ENCODE data around the gene DNAAF8. TPM values are rescaled to one million over a fixed set of nuclear protein-coding genes. Genes with fewer than 3 reads are reported as not detected.

Gene DNAAF8
- polyA plus RNA-seq, 1 of the 3 experiments (the other 2 are of a cell fraction), result 3.1 TPM

DNA sequence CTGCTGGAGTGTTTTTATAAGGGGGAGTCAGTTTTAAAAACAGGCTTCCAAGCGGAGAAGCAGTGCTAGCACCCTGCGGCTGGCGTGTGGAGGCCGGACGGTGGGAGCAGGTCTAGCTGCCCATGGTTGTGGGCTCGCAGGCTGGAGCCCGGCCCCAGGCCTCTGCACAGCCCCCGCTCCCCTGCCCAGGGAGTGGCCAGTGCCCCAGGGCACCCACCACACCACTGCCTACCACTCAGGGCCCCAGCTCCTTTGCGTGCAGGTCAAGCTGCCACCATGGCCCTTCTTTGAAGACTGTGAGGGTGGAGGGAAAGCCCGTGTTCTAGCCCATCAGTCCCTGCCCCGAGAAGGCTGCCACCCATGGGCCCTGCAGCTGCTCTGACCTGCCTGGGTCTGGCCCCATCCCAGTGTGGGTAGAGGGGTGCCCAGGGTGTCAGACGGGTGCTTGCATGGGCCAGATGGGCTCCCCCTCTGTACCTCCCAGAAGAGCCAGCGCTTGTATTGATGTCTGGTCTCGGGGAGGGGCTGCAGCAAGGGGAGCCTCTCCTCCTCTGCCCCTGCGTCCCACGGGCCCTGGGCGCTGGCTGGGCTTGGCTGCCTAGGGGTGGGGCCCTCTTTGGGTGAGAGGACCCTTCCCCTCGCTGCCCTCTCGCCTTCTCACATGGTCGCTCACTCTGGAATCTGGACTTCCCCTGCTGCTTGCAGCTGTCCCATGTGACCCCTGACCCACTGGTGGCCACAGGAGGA is 42.5 kb upstream of the DNAAF8 start:
- 98% methylated on average over 8 of the region's 20 CpGs for WGBS (ENCODE audit: low lambda C conversion rate)
- no peaks in the 10 kb centered on the region for H3K9me2 ChIP-seq

DNA sequence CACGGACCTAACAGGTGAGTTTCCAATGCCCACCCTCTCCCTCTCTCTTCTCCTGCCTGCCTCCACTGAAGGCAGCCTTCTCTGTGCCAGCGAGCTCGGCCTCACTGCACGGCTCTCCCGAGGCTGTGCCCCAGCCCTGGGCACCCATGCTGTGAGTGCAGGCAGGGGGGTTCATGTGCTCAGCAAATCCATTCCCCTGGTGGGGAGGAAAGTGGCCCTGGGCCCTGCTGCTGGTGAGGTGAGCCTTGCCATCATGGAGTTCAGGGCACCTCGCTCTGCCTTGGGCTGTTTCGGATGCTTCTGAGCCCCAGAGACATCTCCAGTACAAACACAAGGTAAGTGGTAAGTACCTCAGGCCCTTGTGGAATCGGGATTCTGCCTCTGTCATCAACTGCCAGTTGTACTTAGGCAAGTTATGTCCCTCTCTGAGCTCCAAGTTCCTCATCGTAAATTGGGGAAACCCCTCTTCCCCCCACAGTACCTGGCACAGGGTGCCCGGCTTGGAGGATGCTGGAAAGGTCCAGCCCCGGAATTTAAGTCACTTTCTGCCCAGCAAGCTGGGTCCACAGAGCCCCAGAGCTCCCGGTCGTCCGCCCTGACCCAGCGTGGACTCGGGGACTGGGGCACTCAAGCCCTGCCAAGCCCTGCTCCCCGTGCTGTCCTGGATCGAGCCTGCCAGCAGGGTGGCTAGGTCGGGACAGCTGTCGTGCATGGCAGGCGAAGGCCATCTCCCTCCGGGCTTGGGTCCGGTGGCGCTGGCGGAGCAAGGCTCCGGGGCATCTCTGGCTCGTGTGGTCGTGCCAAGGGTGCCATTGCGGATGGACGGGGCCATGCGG is 41.7 kb upstream of the DNAAF8 start:
- H3K9ac ChIP-seq, result no peak overlapping the region; the same call in 1 of the 2 replicates
- no peaks in the 10 kb centered on the region for H4K20me1 ChIP-seq (ENCODE audit: insufficient read depth)
- no peak overlapping the region for H2AFZ ChIP-seq (ENCODE audit: low read depth)
- 21% methylated on average over 22 of the region's 31 CpGs for WGBS (ENCODE audit: low lambda C conversion rate)
- peak overlapping the region; percentile 87 for H3K4me2 ChIP-seq
- peak; percentile 78 for DNase-seq
- H3K36me3 ChIP-seq (replicated peaks in 1 of 2; ENCODE audit: control insufficient read depth in 1 of 2, insufficient read depth in 2 of 2, low read length in 1 of 2), result peaks cover 7 to 37% of the 10 kb centered on the region in 2 experiments
- peak overlapping the region; percentile 91 to 97 for H3K4me3 ChIP-seq (ENCODE audit: low read depth in 2 of 2, low read length in 1 of 2)
- TF ChIP-seq FOXM1 (IDR thresholded peaks at IDR 0.05; ENCODE audit: low read depth) (no peak), CHD2 (IDR thresholded peaks at IDR 0.05; ENCODE audit: low read length, partially characterized antibody) (no peak), MEF2A (IDR thresholded peaks at IDR 0.05; ENCODE audit: borderline replicate concordance, low read depth) (no peak), RCOR1 (IDR thresholded peaks at IDR 0.05; ENCODE audit: low read length) (no peak), FOSL2 (IDR thresholded peaks at IDR 0.05; ENCODE audit: borderline replicate concordance, low read depth) (no peak), YY1 (IDR thresholded peaks at IDR 0.05; ENCODE audit: low read depth) (no peak), EP300 (IDR thresholded peaks at IDR 0.05; ENCODE audit: borderline replicate concordance in 1 of 2, low read depth in 1 of 2, low read length in 1 of 2) (no peak)
- peak overlapping the region; percentile 26 to 67; a peak in 3 of 4 replicates for H3K27ac ChIP-seq (ENCODE audit: low read depth in 2 of 2, low read length in 1 of 2)
- peaks cover 0 to 26% of the 10 kb centered on the region in 2 experiments; a peak in 1 of 4 replicates for H3K4me1 ChIP-seq (ENCODE audit: control insufficient read depth in 1 of 2, insufficient read depth in 2 of 2, low read depth in 1 of 2, low read length in 1 of 2)
- ChIA-PET CTCF (interaction anchor here (1.5 to 1.7 kb wide), 2 partner anchors 13 to 244 kb away, joined by 5 to 7 read pairs; partner anchors contain the start of gene PPL), POLR2A (interaction anchor here (0.6 to 1.5 kb wide), 5 partner anchors 12 to 100 kb away, joined by 3 to 5 read pairs (median 3); partner anchors contain the start of genes ANKS3 and DNAAF8)
- peaks cover 11% of the 10 kb centered on the region; the same call in 1 of the 2 replicates for H3K79me2 ChIP-seq (ENCODE audit: insufficient read depth)
- H3K9me3 ChIP-seq, result no peaks in the 10 kb centered on the region
- H3F3A ChIP-seq (replicated peaks; ENCODE audit: insufficient read depth), result peaks cover 17% of the 10 kb centered on the region
- H3K27me3 ChIP-seq (ENCODE audit: insufficient read depth), result no peaks in the 10 kb centered on the region
- H3K9me2 ChIP-seq, result no peaks in the 10 kb centered on the region

More for the DNA sequence above, 42.5 kb upstream of the DNAAF8 start:
- Histone ChIP-seq H3K36me3 (replicated peaks in 1 of 2; ENCODE audit: control insufficient read depth in 1 of 2, insufficient read depth in 2 of 2, low read length in 1 of 2) (peaks cover 7 to 28% of the 10 kb centered on the region in 2 experiments), H3K4me1 (ENCODE audit: control insufficient read depth in 1 of 2, insufficient read depth in 2 of 2, low read depth in 1 of 2, low read length in 1 of 2) (peaks cover 0 to 26% of the 10 kb centered on the region in 2 experiments; a peak in 1 of 4 replicates), H3K4me2 (peak overlapping the region; percentile 87; the same call in 1 of the 2 replicates), H3K9me3 (no peaks in the 10 kb centered on the region), H2AFZ (ENCODE audit: low read depth) (no peak overlapping the region), H3F3A (replicated peaks; ENCODE audit: insufficient read depth) (peaks cover 14% of the 10 kb centered on the region), H3K9ac (no peak overlapping the region), H3K4me3 (ENCODE audit: low read depth in 2 of 2, low read length in 1 of 2) (no peak overlapping the region), H3K27ac (ENCODE audit: low read depth in 2 of 2, low read length in 1 of 2) (no peak overlapping the region), H3K79me2 (ENCODE audit: insufficient read depth) (peaks cover 11% of the 10 kb centered on the region; the same call in 1 of the 2 replicates), H3K27me3 (ENCODE audit: insufficient read depth) (no peaks in the 10 kb centered on the region), H4K20me1 (ENCODE audit: insufficient read depth) (no peaks in the 10 kb centered on the region)
- DNase-seq, result peak; percentile 44
- no peak for TF ChIP-seq TAF1 (IDR thresholded peaks at IDR 0.05; ENCODE audit: borderline replicate concordance, low read depth, low read length)
- TF ChIP-seq, protein P1, sequence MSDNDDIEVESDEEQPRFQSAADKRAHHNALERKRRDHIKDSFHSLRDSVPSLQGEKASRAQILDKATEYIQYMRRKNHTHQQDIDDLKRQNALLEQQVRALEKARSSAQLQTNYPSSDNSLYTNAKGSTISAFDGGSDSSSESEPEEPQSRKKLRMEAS (IDR thresholded peaks at IDR 0.05; ENCODE audit: low read depth), result no peak
- TF ChIP-seq GATA2 (CRISPR knock-in tag; IDR thresholded peaks at IDR 0.05), result no peak
- ChIA-PET CTCF (interaction anchor here (1.0 to 1.5 kb wide), 2 partner anchors 9 to 12 kb away, joined by 3 to 7 read pairs; no protein-coding TSS in a partner anchor), POLR2A (interaction anchor here (1.5 kb wide), 1 partner anchor 42 kb away, joined by 3 read pairs; the partner anchor contains the start of genes ANKS3 and DNAAF8)

Data from SK-N-SH (cell line).